Measurements from ENCODE around the gene FARSB. TPM values are rescaled to one million over a fixed set of nuclear protein-coding genes. Genes with fewer than 3 reads are reported as not detected.

The FARSB gene
- total RNA-seq, 1 donor from 2014 or later: 17.8 TPM

GRCh38 chr2:222669353-222669752 is 13.5 kb upstream of the FARSB start:
- intact Hi-C loops (cut with DNase I): no loop called here
- no peak for DNase-seq (ENCODE audit: low spot score)

DNA sequence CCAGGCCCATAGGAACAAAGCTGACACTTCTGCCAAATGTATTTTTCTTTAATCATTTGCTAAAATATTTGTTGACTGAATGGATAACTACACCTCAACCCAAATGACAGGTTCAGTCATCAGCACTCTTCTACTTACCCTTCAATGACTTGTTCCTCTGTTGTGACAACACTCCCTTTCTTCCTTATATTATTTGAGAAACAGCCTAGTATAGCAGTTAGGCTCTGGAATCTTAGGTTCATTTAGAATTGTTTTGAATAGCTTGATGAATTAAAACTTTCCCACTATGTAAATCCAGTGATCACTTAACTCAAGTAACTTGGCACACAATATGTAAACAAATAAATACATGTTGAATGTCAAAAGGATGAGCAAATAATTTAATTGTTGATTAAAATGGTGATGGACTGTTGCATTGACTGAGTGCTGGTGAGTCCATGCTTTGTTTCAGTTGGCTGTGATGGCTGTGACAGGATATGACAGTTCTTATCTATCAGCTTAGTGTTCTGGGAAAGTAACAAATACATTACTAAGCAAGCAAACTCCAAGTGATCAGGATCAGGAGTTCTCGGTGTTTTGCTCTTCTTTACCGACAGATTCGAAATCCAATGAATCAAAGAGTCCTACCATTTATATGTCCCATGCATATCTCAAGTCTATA is 12.7 kb upstream of the FARSB start:
- DNase-seq (ENCODE audit: low spot score): no peak
- intact Hi-C loops (cut with DNase I): no loop called here

GRCh38 chr2:222663479-222663878 is 7.6 kb upstream of the FARSB start:
- DNase-seq (ENCODE audit: low spot score): no peak
- intact Hi-C loops (cut with DNase I): no loop called here

DNA sequence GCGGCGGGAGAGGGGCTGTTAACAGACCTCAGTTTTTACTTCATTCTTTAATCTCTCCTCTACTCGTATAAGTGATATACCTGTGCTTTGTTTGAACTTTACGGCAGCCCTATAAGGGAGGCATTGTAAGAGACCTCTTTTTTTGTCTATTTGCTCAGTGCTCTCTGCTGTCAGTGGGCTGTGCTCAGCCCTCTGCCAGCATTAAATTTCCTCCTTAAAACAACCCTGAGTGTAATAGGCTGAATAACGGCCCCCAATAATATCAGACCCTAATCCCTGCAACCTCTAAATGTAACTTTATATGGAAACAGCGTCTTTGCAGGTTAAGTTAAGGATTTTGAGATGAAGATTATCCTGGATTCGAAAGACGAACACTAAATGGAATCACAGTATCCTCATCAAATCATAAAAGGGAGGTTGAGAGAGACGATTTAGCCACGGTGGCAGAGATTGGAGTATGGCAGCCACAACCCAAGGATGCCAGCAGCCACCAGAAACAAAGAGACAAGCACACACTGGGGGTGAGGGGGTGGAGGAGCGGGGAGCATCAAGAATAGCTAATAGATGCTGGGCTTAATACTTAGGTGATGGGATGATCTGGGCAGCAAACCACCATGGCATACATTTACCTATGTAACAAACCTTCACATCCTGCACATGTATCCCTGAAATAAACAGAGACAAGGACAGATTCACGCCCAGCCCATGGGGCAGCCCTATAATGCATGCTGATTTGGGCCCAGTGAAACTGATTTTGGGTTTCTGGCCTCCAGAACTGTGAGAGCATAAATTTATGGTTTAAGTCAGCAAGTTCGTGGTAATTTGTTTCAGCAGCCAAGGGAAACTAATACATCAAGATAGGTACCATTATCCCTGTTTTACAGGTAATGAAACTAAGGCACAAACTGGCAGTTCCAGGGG is 894 bp upstream of the FARSB start:
- DNase-seq (ENCODE audit: low spot score): no peak
- intact Hi-C loops (cut with DNase I): no loop called here

DNA sequence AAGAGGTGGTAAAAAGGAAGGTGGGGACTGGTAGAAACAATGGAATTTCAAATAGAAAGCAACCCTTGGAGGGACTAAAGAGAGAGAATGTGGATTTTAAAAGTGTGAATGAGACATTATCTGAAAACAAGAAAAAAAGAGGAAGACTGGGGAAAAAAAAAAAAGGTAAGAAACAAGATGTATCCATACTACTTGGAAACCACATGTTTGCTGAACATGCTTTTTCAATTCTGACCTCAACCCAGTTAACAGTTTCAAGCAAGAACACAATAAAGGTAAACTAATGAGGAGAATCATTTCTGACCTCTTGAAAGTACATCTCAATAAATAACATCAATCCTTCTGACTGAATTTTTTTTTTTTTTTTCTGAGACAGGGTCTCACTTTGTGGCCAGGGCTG is 2.6 kb downstream of the FARSB start:
- intact Hi-C loops (cut with DNase I): no loop called here
- no peak for DNase-seq (ENCODE audit: low spot score)

DNA sequence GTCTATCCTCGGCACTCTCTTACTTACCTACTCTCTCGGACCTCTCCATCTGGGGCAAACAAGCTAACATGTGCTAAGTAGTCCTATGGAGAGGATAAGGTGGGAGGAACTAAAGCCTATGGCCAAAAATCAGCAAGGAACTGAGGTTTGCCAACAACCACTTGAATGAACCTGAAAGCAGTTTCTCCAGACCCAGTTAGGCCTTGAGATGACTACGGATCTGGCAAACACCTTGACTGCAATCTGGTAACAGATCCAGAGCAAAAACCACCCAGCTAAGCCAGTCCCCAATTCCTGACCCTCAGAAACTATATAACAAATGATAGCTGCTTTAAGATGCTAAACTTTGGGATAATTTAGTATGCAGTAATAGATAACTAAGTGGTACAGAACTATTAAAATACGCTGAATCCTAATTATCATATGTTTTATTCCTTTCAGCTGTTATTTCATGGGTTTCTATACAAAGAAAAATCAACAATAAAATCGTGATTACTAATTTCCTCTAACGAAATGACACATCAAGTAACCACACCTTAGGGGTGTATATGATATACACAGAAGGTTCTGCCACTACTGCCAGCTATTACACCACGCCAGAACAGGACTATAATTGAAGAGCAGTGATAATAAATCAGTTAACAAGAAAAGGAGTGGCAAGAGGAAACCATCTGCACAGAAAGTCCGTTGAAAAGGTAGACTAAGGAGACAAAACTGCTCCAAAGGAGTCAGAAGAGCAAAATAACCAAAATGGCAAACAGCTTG is 3.2 kb downstream of the FARSB start:
- no peak for DNase-seq (ENCODE audit: low spot score)
- intact Hi-C loops (cut with DNase I): no loop called here

DNA sequence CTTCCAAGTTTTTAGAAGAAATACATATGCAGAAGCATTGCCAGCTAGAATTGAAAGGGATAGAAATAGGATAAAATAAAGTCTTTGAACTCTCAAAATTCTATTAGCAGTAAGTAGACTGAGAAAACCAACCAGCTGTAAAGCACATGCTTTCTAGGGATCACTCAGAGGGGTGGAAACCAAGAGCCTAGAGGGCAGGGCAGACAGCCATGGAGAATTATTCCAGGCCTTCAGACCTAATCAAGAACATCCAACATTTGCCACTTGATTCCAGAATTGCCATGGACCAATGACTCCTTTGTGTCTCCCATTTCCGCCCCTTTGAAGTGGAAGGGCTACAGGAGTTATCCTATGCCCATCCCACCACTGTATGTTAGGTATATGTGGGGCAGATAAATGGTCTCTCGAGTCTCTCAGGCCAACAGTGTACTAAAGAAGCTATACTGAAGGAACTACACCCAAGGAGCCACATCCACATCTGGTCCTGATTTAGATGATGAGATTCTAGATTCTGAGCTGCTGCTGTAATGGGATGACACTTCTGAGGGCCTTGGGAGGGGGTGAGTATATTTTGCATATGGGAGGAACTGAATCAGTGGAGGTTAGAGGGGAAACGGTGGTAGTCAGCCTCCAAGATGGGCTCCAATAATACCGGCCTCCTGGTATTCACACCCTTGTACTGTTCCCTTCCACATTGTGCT is 4.0 kb downstream of the FARSB start:
- no peak for DNase-seq (ENCODE audit: low spot score)
- intact Hi-C loops (cut with DNase I): no loop called here

GRCh38 chr2:222649801-222650200 is 6.1 kb downstream of the FARSB start:
- intact Hi-C loops (cut with DNase I): no loop called here

DNA sequence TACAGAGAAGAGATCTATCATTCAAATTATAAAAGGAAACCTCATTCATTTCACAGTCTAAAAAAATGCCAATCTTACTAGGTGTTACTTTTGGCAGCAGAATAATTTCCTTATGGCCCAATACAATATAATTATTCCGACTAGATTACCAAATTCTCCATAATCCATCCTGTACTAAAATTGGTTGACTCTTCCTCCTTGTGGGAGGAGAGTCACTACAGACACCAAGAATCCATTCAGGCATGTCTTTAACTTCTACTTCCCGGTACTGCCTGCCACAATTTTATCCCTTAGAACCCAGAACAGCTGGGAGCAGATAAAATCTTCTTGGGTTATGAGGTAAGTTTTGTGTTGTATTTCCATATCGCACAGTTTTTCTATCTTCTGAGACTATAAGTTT is 9.9 kb downstream of the FARSB start:
- intact Hi-C loops (cut with DNase I): no loop called here
- no peak for DNase-seq (ENCODE audit: low spot score)

More at GRCh38 chr2:222649801-222650200, 6.1 kb downstream of the FARSB start:
- DNase-seq (ENCODE audit: low spot score): no peak

DNA sequence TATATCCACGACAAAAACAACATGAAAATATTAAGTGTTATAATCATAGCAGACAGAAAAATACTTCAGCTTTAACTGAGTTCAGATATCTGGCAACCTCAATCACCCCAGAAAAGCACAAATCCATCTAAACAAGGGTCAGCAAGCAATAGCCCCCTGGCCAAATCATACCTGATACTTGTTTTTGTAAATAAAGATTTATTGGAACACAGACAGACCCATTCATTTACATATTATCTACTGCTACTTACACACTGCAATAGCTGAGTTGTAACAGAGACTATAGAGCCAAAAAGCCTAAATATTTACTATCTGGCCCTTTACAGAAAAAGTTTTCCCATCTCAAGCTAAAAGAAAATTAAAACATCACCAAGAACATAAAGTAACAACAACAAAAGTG is 12.8 kb downstream of the FARSB start:
- no peak for DNase-seq (ENCODE audit: low spot score)
- intact Hi-C loops (cut with DNase I): no loop called here

DNA sequence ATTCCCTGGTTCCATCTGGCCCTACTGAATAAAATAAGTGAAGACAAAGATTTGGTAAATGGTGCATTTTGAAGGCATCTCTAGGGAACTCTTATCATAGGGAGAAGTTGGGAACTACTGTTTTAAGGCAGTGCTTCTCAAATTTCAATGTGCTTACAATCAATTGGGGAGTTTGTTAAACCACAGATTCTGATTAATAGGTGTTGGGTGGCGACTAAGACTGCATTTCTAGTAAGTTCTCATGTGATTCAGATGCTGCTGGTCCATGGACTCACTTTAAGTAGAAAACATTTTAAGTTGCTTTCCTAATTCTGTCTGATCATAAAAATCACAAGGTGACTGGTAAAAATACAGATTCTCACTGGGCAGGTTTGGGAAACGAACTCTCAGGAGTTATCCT is 14.6 kb downstream of the FARSB start:
- intact Hi-C loops (cut with DNase I): no loop called here

GRCh38 chr2:222637067-222637466 is 18.8 kb downstream of the FARSB start:
- DNase-seq (ENCODE audit: low spot score): no peak
- intact Hi-C loops (cut with DNase I): no loop called here

More for the DNA sequence above, 14.6 kb downstream of the FARSB start:
- DNase-seq (ENCODE audit: low spot score): no peak

DNA sequence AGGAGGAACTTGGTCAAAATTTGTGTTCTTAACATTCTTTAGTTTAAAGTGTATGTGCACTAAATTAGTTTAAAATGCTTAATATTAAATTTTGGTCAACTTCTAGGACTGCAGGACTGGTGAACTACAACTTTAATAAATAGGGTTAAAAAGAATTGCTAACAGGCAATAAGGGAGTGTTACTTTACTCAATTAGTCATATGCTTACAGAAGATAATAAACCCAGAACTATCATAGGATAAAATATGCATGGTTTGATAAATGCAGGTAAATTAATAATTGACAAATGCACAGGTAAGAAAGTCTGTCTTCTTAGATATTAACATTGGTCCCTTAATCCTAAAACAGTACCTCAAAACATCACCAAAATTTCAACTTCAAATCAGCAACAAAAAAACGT is 20.6 kb downstream of the FARSB start:
- intact Hi-C loops (cut with DNase I): no loop called here
- no peak for DNase-seq (ENCODE audit: low spot score)

DNA sequence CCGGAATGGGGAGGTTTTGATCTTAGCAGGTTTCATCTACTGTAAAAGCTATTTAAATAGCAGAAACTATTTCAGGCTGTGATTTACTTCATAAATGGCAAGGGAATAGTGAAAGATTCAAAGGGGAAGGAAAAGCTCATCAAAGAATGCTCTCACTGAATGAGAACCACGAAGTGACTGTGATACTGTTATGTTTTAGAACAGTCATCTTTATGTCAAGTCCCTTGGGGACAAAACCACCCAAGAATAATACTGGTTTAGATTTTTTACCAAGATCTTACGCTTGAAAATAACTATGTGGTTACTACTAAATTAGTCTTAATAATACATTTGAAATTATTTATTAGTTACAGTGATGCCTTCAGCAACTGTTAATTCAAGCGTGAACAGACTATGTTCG is 28.1 kb downstream of the FARSB start:
- DNase-seq (ENCODE audit: low spot score): no peak
- intact Hi-C loops (cut with DNase I): no loop called here

DNA sequence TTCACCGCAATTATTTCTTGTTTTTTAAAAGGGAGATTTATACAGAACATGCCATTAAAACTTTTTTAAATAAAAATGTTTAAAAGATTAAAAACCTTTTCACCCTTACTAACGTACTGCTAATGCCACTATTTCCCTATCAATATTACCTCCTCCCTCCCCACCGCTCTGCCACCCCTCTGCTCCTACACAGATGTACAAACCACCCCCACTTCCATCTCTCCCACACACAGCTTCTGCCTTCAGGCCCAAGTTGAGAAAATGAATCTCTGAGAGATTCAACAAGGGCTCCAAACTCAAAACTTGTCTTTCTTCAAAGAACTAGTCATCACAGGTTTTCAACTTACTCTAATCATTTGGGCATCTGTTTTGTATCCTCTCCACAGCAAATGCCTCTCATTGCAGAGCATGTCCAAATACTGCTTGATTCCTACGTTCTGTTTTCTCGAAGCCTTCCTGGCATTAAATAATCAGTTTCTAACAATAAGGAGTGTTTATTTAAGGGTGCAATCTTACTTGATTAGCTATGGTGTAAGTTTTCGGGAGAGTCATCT is 32.1 kb downstream of the FARSB start:
- DNase-seq (ENCODE audit: low spot score): no peak
- intact Hi-C loops (cut with DNase I): no loop called here

GRCh38 chr2:222622910-222623309 is 33.0 kb downstream of the FARSB start:
- no peak for DNase-seq (ENCODE audit: low spot score)
- intact Hi-C loops (cut with DNase I): no loop called here

GRCh38 chr2:222621893-222622292 is 34.0 kb downstream of the FARSB start:
- intact Hi-C loops (cut with DNase I): no loop called here
- DNase-seq (ENCODE audit: low spot score): no peak

GRCh38 chr2:222615320-222615719 is 40.6 kb downstream of the FARSB start:
- no peak for DNase-seq (ENCODE audit: low spot score)
- intact Hi-C loops (cut with DNase I): loop anchor here (10.0 kb wide), 2 partner anchors 51 to 561 kb away; no protein-coding TSS in a partner anchor

DNA sequence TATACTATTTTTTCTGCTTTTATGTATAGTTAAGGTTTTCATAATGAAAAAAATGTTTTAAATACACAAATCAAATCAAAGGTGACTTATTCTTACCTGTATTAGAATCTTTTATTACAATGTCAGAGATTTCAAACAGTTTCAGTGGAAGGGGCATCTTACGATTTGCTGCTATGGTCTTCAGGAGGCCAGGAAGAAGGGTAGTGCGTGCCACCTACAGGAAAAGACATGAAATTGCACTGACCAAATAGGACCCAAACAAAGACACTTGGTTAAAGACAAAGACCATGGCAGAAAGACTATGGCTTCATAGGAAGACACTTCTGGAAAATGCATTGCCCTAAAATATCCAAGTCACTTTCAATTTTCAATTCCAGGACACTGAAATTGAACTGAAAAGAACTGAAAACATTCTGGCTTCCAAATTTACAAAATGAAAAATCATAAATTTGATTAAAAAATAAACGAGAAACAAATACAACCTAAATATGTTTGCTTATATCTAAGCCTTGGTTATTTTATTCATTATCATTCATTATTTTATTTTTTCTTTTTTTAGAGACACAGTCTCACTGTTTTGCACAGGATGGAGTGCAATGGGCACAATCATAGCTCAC is 42.1 kb downstream of the FARSB start:
- intact Hi-C loops (cut with DNase I): loop anchor here (2.0 to 10.0 kb wide), 3 partner anchors 49 to 559 kb away; no protein-coding TSS in a partner anchor
- DNase-seq (ENCODE audit: low spot score): no peak

Measured in cardiac septum (tissue), 1 donor.